HEK293 (cell line): ENCODE results near the gene RAB28.

Source experiments
- FEZF1 ChIP-seq: fragments of 450-650 bp; formaldehyde crosslinking; IDR thresholded peaks from 2 replicates; pipeline ENCODE4 v1.5.1; 2016; ENCODE audit warnings: missing biosample characterization, missing genetic modification characterization
- HOXA7 ChIP-seq: sonication (generic); formaldehyde crosslinking; IDR thresholded peaks from 2 replicates; pipeline ENCODE4 v1.8.1; 2022; ENCODE audit warnings: missing genetic modification reagents, borderline replicate concordance
- SP2 ChIP-seq: fragments of 450-650 bp; formaldehyde crosslinking; IDR thresholded peaks from 2 replicates; pipeline ENCODE4 v1.5.1; 2016; ENCODE audit warnings: missing biosample characterization, missing genetic modification characterization
- YY1 ChIP-seq: fragments of 450-650 bp; formaldehyde crosslinking; IDR thresholded peaks from 2 replicates; pipeline ENCODE4 v1.5.1; 2018; ENCODE audit warnings: missing biosample characterization, missing genetic modification characterization
- ZNF174 ChIP-seq: fragments of 450-650 bp; formaldehyde crosslinking; IDR thresholded peaks from 2 replicates; pipeline ENCODE4 v1.5.0; 2017; ENCODE audit warnings: missing biosample characterization, mild to moderate bottlenecking, missing genetic modification characterization
- ZNF324 ChIP-seq: fragments of 450-650 bp; formaldehyde crosslinking; IDR thresholded peaks from 2 replicates; pipeline ENCODE4 v1.5.1; 2016; ENCODE audit warnings: missing biosample characterization, missing genetic modification characterization
- ZNF701 ChIP-seq: fragments of 450-650 bp; formaldehyde crosslinking; IDR thresholded peaks from 2 replicates; pipeline ENCODE4 v1.5.1; 2016; ENCODE audit warnings: missing biosample characterization, missing genetic modification characterization
- TF ChIP-seq, protein P1 (sequence below): fragments of 450-650 bp; formaldehyde crosslinking; IDR thresholded peaks from 2 replicates; pipeline ENCODE4 v1.5.1; 2016; ENCODE audit warnings: missing biosample characterization, missing genetic modification characterization
- TF ChIP-seq, protein P2 (sequence below): fragments of 450-650 bp; formaldehyde crosslinking; IDR thresholded peaks from 2 replicates; pipeline ENCODE4 v1.5.1; 2016; ENCODE audit warnings: missing biosample characterization, missing genetic modification characterization
- TF ChIP-seq, protein P3 (sequence below): fragments of 450-650 bp; formaldehyde crosslinking; IDR thresholded peaks from 2 replicates; pipeline ENCODE4 v1.5.1; 2016; ENCODE audit warnings: missing biosample characterization, missing genetic modification characterization

DNA sequence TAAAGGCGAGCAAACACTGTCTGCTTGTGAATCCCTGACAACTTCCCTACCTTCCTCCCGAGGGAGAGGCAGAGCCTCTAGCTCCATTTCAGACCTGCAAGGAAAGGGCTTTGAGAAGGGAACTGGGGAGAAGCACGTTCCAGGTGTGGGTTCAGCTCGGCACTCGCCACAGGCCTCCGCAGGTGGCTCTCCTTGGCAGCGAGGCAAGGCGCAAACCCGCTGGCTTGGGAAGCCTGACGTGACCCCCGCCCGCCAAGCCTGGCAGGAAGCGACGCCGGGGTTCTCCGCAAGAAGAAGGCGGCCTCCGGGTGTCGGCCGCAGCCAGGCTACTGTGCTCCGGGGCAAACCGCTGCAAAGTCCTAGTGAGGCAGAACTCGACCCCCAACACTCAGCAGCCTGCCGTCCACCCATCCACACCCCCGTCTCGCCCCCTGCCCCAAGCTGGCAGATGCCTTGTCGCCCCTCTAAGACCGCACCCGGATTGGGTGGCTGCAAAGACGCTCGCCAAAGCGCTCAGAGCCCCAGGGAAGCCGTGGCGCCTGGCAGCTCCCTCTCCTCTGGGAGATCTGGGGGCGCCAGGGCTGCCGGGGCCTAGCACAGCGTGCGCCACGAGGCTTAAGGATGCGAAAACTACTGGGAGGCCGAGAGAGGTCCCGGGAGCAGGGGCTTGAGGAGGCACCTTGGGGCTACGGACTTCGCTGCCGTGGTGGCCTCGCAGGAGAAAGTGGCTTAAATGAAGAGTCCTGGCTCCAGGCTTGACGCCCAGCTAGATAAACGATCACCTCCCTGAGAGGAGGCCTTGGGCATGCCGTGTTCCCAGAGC is 38.4 kb upstream of the RAB28 start:
- TF ChIP-seq ZNF174 (tag by site-specific recombination) (no peak), ZNF701 (no peak), ZNF324 (tag by site-specific recombination) (no peak), HOXA7 (CRISPR knock-in tag) (no peak), YY1 (tag by site-specific recombination) (no peak), FEZF1 (tag by site-specific recombination) (no peak), SP2 (tag by site-specific recombination) (no peak)
- TF ChIP-seq, protein P1, sequence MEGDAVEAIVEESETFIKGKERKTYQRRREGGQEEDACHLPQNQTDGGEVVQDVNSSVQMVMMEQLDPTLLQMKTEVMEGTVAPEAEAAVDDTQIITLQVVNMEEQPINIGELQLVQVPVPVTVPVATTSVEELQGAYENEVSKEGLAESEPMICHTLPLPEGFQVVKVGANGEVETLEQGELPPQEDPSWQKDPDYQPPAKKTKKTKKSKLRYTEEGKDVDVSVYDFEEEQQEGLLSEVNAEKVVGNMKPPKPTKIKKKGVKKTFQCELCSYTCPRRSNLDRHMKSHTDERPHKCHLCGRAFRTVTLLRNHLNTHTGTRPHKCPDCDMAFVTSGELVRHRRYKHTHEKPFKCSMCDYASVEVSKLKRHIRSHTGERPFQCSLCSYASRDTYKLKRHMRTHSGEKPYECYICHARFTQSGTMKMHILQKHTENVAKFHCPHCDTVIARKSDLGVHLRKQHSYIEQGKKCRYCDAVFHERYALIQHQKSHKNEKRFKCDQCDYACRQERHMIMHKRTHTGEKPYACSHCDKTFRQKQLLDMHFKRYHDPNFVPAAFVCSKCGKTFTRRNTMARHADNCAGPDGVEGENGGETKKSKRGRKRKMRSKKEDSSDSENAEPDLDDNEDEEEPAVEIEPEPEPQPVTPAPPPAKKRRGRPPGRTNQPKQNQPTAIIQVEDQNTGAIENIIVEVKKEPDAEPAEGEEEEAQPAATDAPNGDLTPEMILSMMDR (tag by site-specific recombination): no peak
- TF ChIP-seq, protein P2, sequence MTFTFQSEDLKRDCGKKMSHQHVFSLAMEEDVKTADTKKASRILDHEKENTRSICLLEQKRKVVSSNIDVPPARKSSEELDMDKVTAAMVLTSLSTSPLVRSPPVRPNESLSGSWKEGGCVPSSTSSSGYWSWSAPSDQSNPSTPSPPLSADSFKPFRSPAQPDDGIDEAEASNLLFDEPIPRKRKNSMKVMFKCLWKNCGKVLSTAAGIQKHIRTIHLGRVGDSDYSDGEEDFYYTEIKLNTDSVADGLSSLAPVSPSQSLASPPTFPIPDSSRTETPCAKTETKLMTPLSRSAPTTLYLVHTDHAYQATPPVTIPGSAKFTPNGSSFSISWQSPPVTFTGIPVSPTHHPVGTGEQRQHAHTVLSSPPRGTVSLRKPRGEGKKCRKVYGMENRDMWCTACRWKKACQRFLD: no peak
- TF ChIP-seq, protein P3, sequence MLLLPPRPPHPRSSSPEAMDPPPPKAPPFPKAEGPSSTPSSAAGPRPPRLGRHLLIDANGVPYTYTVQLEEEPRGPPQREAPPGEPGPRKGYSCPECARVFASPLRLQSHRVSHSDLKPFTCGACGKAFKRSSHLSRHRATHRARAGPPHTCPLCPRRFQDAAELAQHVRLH (tag by site-specific recombination): no peak
